GM21717 (cell line): ENCODE data around the gene A4GALT.
"Not testable (repeated sequence)": the region's sequence is repeated elsewhere in the genome, so short reads cannot be mapped to it uniquely, and the experiment has no call there.

Source experiments
- ATAC-seq: cut with Tn5 transposase; IDR thresholded peaks from one replicate; pipeline ENCODE4 v1.9.1; 2021; ENCODE audit warnings: mild to moderate bottlenecking, moderate library complexity; ENCODE audit not compliant: unreplicated experiment

The A4GALT gene

GRCh38 chr22:42684462-42685195 is 36.0 kb downstream of the A4GALT start:
- no peak for ATAC-seq

- no peak for ATAC-seq
These were observed 36.9 kb downstream of the A4GALT start for GRCh38 chr22:42683578-42684283.

- ATAC-seq = no peak
These were observed 38.4 kb downstream of the A4GALT start for GRCh38 chr22:42682113-42682851.

- ATAC-seq = no peak
These were observed 40.0 kb downstream of the A4GALT start for GRCh38 chr22:42680648-42681047.

GRCh38 chr22:42679691-42680090 is 41.0 kb downstream of the A4GALT start:
- no peak for ATAC-seq

- no peak for ATAC-seq
These were observed 41.8 kb downstream of the A4GALT start for GRCh38 chr22:42678894-42679293.

GRCh38 chr22:42677936-42678335 is 42.7 kb downstream of the A4GALT start:
- ATAC-seq = not testable (repeated sequence)

GRCh38 chr22:42676059-42676607 is 44.5 kb downstream of the A4GALT start:
- no peak for ATAC-seq

- ATAC-seq = no peak
These were observed 46.7 kb downstream of the A4GALT start for GRCh38 chr22:42673898-42674401.

- not testable (repeated sequence) for ATAC-seq
These were observed 47.6 kb downstream of the A4GALT start for GRCh38 chr22:42673071-42673470.

- ATAC-seq = no peak
These were observed 49.6 kb downstream of the A4GALT start for GRCh38 chr22:42670921-42671709.

GRCh38 chr22:42670046-42670445 is 50.6 kb downstream of the A4GALT start:
- ATAC-seq = no peak

GRCh38 chr22:42666393-42666792 is 54.3 kb downstream of the A4GALT start:
- ATAC-seq = not testable (repeated sequence)

GRCh38 chr22:42664976-42665831 is 55.5 kb downstream of the A4GALT start:
- no peak for ATAC-seq

- no peak for ATAC-seq
These were observed 58.5 kb downstream of the A4GALT start for GRCh38 chr22:42661985-42662831.

GRCh38 chr22:42656578-42656977 is 64.1 kb downstream of the A4GALT start:
- no peak for ATAC-seq

GRCh38 chr22:42655693-42656092 is 65.0 kb downstream of the A4GALT start:
- ATAC-seq = no peak

GRCh38 chr22:42654436-42655073 is 66.1 kb downstream of the A4GALT start:
- ATAC-seq = no peak
